Neuron (in vitro differentiated cells): ENCODE data around the gene DSCAML1.

Source experiments
- H2AFZ ChIP-seq: one replicate; pipeline ENCODE4 v1.6.1; 2013; ENCODE audit warnings: low read depth, mild to moderate bottlenecking, inconsistent platforms, low read length, moderate library complexity
- H3K27me3 ChIP-seq: one replicate; pipeline ENCODE4 v1.6.1; 2013; ENCODE audit warnings: low read length; ENCODE audit not compliant: insufficient read depth
- H3K36me3 ChIP-seq: one replicate; pipeline ENCODE4 v1.6.1; 2013; ENCODE audit warnings: low read length; ENCODE audit not compliant: insufficient read depth
- H3K4me1 ChIP-seq: one replicate; pipeline ENCODE4 v1.6.1; 2013; ENCODE audit warnings: low read length; ENCODE audit not compliant: insufficient read depth
- H3K4me3 ChIP-seq: 2 replicates; pipeline ENCODE4 v1.5.1; 2013; ENCODE audit warnings: mild to moderate bottlenecking, low read length, moderate library complexity
- H3K9me3 ChIP-seq: one replicate; pipeline ENCODE4 v1.6.1; 2013; ENCODE audit warnings: low read length

The DSCAML1 gene

GRCh38 chr11:117669062-117669461 lies 128.0 kb downstream of the DSCAML1 start:
- no peaks in the 10 kb centered on the region for H3K36me3 ChIP-seq
- no peak overlapping the region for H3K4me3 ChIP-seq
- H3K27me3 ChIP-seq: no peaks in the 10 kb centered on the region

DNA sequence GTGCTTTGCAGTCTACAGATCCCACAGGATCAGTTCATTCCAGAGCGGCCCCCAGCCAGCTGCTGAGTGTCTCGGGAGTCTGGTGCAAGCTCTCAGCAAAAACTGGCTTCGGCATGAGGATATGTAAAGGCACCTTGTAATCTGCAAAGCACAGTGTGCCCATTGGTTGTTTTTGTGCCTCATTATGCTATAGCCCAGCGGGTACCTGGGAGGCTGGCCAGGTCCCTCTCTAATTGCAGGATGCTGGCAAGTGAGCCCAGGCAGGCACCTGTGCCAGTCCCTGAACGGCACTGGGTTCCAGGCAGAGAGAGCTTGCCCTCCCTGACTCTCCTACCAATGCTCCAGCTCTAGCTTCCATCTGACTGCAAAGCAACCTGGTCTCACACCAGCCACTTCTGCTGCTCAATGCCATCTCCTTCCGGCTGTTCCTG lies 128.7 kb downstream of the DSCAML1 start:
- H3K9me3 ChIP-seq: no peaks in the 10 kb centered on the region
- peaks cover 4% of the 10 kb centered on the region for H3K27me3 ChIP-seq
- H3K4me3 ChIP-seq: no peak overlapping the region
- H3K4me1 ChIP-seq: peaks cover 28% of the 10 kb centered on the region
- no peaks in the 10 kb centered on the region for H3K36me3 ChIP-seq
- H2AFZ ChIP-seq: no peak overlapping the region

More at GRCh38 chr11:117669062-117669461, 128.0 kb downstream of the DSCAML1 start:
- H2AFZ ChIP-seq: no peak overlapping the region
- H3K9me3 ChIP-seq: no peaks in the 10 kb centered on the region
- H3K4me1 ChIP-seq: peaks cover 28% of the 10 kb centered on the region

GRCh38 chr11:117664897-117665296 lies 132.1 kb downstream of the DSCAML1 start:
- H3K9me3 ChIP-seq: no peaks in the 10 kb centered on the region
- H3K4me3 ChIP-seq: no peak overlapping the region
- no peak overlapping the region for H2AFZ ChIP-seq
- H3K4me1 ChIP-seq: peaks cover 14% of the 10 kb centered on the region
- H3K27me3 ChIP-seq: peaks cover 16% of the 10 kb centered on the region
- no peaks in the 10 kb centered on the region for H3K36me3 ChIP-seq

GRCh38 chr11:117663821-117664220 lies 133.2 kb downstream of the DSCAML1 start:
- Histone ChIP-seq H3K36me3 (no peaks in the 10 kb centered on the region), H3K27me3 (peaks cover 16% of the 10 kb centered on the region), H3K9me3 (no peaks in the 10 kb centered on the region), H3K4me1 (peaks cover 12% of the 10 kb centered on the region), H2AFZ (no peak overlapping the region), H3K4me3 (no peak overlapping the region)

DNA sequence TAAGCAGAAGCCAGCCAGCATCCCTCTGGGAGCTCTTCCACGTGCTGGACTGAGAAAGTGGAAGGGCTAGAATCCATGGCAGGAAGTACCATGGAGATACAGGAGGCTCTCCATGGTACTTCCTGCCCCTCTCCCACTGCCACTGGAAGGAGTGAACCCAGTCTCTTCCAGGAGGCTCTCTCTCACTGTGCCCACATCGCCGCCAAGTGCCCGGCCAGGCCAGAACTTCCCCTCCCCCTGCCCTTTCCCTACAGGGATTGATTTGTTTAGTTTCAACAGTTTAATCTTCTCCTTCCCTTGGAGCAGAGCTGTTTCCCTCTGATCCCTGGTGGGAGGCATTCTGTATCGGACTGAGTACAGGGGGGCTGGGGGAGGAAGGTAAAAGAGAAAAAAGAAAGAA lies 133.6 kb downstream of the DSCAML1 start:
- Histone ChIP-seq H3K4me1 (peaks cover 12% of the 10 kb centered on the region), H2AFZ (no peak overlapping the region), H3K9me3 (no peaks in the 10 kb centered on the region), H3K36me3 (no peaks in the 10 kb centered on the region), H3K4me3 (no peak overlapping the region), H3K27me3 (peaks cover 16% of the 10 kb centered on the region)

GRCh38 chr11:117662671-117663269 lies 134.2 kb downstream of the DSCAML1 start:
- Histone ChIP-seq H3K27me3 (peaks cover 20% of the 10 kb centered on the region), H3K9me3 (no peaks in the 10 kb centered on the region), H2AFZ (no peak overlapping the region), H3K4me3 (no peak overlapping the region), H3K36me3 (no peaks in the 10 kb centered on the region), H3K4me1 (peaks cover 14% of the 10 kb centered on the region)

DNA sequence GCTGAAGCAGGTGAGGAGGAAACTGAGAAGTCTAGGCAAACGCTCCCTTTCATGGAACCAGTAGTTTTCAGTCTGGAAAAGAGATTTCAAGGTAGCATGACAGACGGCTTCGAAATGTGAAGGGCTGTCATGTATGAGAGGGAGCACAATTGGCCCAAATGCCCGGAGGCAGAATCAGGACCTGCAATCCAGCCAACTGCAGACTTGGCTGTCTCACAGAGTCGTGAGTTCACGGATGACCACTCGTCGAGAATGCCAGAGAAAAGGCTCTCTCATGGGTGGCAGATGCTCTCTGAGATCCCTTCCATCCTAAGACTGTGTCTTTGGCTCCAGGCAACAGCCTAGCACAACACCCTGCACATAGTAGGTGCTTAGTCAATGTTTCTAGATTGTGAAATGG lies 134.8 kb downstream of the DSCAML1 start:
- H3K9me3 ChIP-seq: no peaks in the 10 kb centered on the region
- H3K4me1 ChIP-seq: peaks cover 16% of the 10 kb centered on the region
- no peaks in the 10 kb centered on the region for H3K36me3 ChIP-seq
- peaks cover 21% of the 10 kb centered on the region for H3K27me3 ChIP-seq
- H2AFZ ChIP-seq: no peak overlapping the region
- no peak overlapping the region for H3K4me3 ChIP-seq

DNA sequence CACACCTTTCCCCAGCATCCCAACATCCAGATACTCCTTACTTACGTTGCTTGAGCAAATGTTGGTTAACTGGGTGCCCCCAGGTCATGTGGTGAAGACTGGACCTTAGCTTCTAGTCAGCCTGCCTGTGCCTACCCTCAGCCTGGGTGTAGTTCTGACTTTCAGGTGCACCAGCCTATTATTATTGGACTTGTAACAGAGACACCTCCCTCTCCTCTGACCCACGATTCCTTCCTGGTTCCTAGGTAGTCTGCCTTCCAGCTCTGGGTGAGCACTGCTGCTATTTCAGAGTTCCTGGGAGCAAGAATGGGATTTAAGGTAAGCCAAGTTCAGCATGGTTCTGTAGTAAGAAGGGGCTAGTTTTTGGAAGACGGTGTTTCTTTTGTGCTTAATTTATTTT lies 138.2 kb downstream of the DSCAML1 start:
- no peak overlapping the region for H3K4me3 ChIP-seq
- no peak overlapping the region for H2AFZ ChIP-seq
- peaks cover 19% of the 10 kb centered on the region for H3K27me3 ChIP-seq
- H3K4me1 ChIP-seq: peaks cover 4% of the 10 kb centered on the region
- H3K9me3 ChIP-seq: no peaks in the 10 kb centered on the region
- no peaks in the 10 kb centered on the region for H3K36me3 ChIP-seq

- Histone ChIP-seq H3K9me3 (no peaks in the 10 kb centered on the region), H3K27me3 (peaks cover 12% of the 10 kb centered on the region), H3K4me1 (peaks cover 4% of the 10 kb centered on the region), H2AFZ (no peak overlapping the region), H3K4me3 (no peak overlapping the region), H3K36me3 (no peaks in the 10 kb centered on the region)
Measured at GRCh38 chr11:117657794-117658193, 139.2 kb downstream of the DSCAML1 start.

- Histone ChIP-seq H3K4me1 (peaks cover 4% of the 10 kb centered on the region), H3K9me3 (no peaks in the 10 kb centered on the region), H3K27me3 (peaks cover 5% of the 10 kb centered on the region), H3K4me3 (no peak overlapping the region), H2AFZ (no peak overlapping the region), H3K36me3 (no peaks in the 10 kb centered on the region)
Measured at GRCh38 chr11:117654281-117655255, 142.4 kb downstream of the DSCAML1 start.

- Histone ChIP-seq H3K27me3 (no peaks in the 10 kb centered on the region), H2AFZ (no peak overlapping the region), H3K9me3 (no peaks in the 10 kb centered on the region), H3K36me3 (no peaks in the 10 kb centered on the region), H3K4me3 (no peak overlapping the region), H3K4me1 (no peaks in the 10 kb centered on the region)
Measured at GRCh38 chr11:117652521-117652920, 144.5 kb downstream of the DSCAML1 start.

GRCh38 chr11:117649296-117650055 lies 147.5 kb downstream of the DSCAML1 start:
- H3K27me3 ChIP-seq: no peaks in the 10 kb centered on the region
- no peaks in the 10 kb centered on the region for H3K4me1 ChIP-seq
- H3K36me3 ChIP-seq: no peaks in the 10 kb centered on the region
- H2AFZ ChIP-seq: no peak overlapping the region
- H3K9me3 ChIP-seq: no peaks in the 10 kb centered on the region
- no peak overlapping the region for H3K4me3 ChIP-seq

DNA sequence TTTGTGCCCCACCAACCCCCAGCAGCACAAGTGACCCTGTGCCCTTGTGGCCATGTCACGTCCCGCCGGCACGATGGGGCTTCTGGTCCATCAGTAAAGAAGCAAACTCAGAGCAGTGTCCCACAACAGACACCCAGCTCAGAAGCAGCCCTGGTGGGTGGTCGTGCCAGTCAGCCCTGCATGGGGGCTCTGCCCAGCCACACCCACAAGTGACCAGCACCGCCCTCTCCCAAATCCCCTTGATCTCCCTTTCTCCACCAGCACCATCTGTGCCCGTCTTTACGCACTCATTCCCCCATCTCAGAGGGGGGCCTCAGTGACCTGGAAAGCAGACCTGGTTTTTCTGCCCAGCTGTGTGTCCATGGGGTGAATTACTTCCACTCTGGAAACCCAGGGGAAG lies 149.1 kb downstream of the DSCAML1 start:
- Histone ChIP-seq H3K4me3 (no peak overlapping the region), H2AFZ (no peak overlapping the region), H3K9me3 (no peaks in the 10 kb centered on the region), H3K27me3 (peaks cover 4% of the 10 kb centered on the region), H3K4me1 (no peaks in the 10 kb centered on the region), H3K36me3 (no peaks in the 10 kb centered on the region)
